ENCODE measurements around the gene ARHGAP23. TPM values are rescaled to one million over a fixed set of nuclear protein-coding genes. Genes with fewer than 3 reads are reported as not detected.

The ARHGAP23 gene
- total RNA-seq, 2 donors from 2014 or later, result 87.1 to 89.2 TPM

GRCh38 chr17:38455288-38455915 lies 27.1 kb downstream of the ARHGAP23 start:
- Histone ChIP-seq H3K27me3 (replicated peaks; ENCODE audit: insufficient read depth) (no peaks in the 10 kb centered on the region), H3K4me1 (ENCODE audit: control insufficient read depth in 1 of 2, low read depth in 2 of 2) (peaks cover 36 to 63% of the 10 kb centered on the region in 2 donors), H3K4me3 (peak overlapping the region; percentile 72), H3K36me3 (peaks cover 14% of the 10 kb centered on the region), H3K9me3 (no peaks in the 10 kb centered on the region), H3K27ac (peak overlapping the region; percentile 85 to 90)
- no peak for TF ChIP-seq CTCF (IDR thresholded peaks at IDR 0.05)
- DNase-seq (ENCODE audit: low spot score), result no peak
- no peak for ATAC-seq (ENCODE audit: insufficient number of reproducible peaks, low FRiP score, low read depth)

GRCh38 chr17:38456031-38456815 lies 28.0 kb downstream of the ARHGAP23 start:
- Histone ChIP-seq H3K9me3 (no peaks in the 10 kb centered on the region), H3K27ac (no peak overlapping the region), H3K27me3 (replicated peaks; ENCODE audit: insufficient read depth) (no peaks in the 10 kb centered on the region), H3K36me3 (peaks cover 18% of the 10 kb centered on the region), H3K4me1 (ENCODE audit: control insufficient read depth in 1 of 2, low read depth in 2 of 2) (peaks cover 29 to 55% of the 10 kb centered on the region in 2 donors), H3K4me3 (no peak overlapping the region)
- ATAC-seq (ENCODE audit: insufficient number of reproducible peaks, low FRiP score, low read depth), result no peak
- DNase-seq (ENCODE audit: low spot score), result no peak
- TF ChIP-seq CTCF (IDR thresholded peaks at IDR 0.05), result no peak

- H3K4me3 ChIP-seq, result no peak overlapping the region
- H3K27ac ChIP-seq, result no peak overlapping the region
- no peaks in the 10 kb centered on the region for H3K9me3 ChIP-seq
- ATAC-seq (ENCODE audit: insufficient number of reproducible peaks, low FRiP score, low read depth) (no peak), DNase-seq (ENCODE audit: low spot score) (no peak)
- no peaks in the 10 kb centered on the region for H3K27me3 ChIP-seq (replicated peaks; ENCODE audit: insufficient read depth)
- peaks cover 16 to 42% of the 10 kb centered on the region in 2 donors for H3K4me1 ChIP-seq (ENCODE audit: control insufficient read depth in 1 of 2, low read depth in 2 of 2)
- peaks cover 20% of the 10 kb centered on the region for H3K36me3 ChIP-seq
- TF ChIP-seq CTCF (IDR thresholded peaks at IDR 0.05), result no peak
These were observed 29.5 kb downstream of the ARHGAP23 start for GRCh38 chr17:38457577-38458371.

- TF ChIP-seq CTCF (IDR thresholded peaks at IDR 0.05), result no peak
- no peak overlapping the region for H3K4me3 ChIP-seq
- DNase-seq (ENCODE audit: low spot score) (no peak), ATAC-seq (ENCODE audit: insufficient number of reproducible peaks, low FRiP score, low read depth) (no peak)
- no peaks in the 10 kb centered on the region for H3K9me3 ChIP-seq
- H3K27ac ChIP-seq, result no peak overlapping the region
- peaks cover 22 to 43% of the 10 kb centered on the region in 2 donors for H3K4me1 ChIP-seq (ENCODE audit: control insufficient read depth in 1 of 2, low read depth in 2 of 2)
- H3K27me3 ChIP-seq (replicated peaks; ENCODE audit: insufficient read depth), result no peaks in the 10 kb centered on the region
- H3K36me3 ChIP-seq, result peaks cover 20% of the 10 kb centered on the region
These were observed 30.3 kb downstream of the ARHGAP23 start for GRCh38 chr17:38458521-38458920.

GRCh38 chr17:38459567-38459966 lies 31.3 kb downstream of the ARHGAP23 start:
- H3K36me3 ChIP-seq, result peaks cover 20% of the 10 kb centered on the region

More at GRCh38 chr17:38459567-38459966, 31.3 kb downstream of the ARHGAP23 start:
- no peaks in the 10 kb centered on the region for H3K9me3 ChIP-seq
- TF ChIP-seq CTCF (IDR thresholded peaks at IDR 0.05), result no peak
- H3K4me1 ChIP-seq (ENCODE audit: control insufficient read depth in 1 of 2, low read depth in 2 of 2), result peaks cover 25 to 47% of the 10 kb centered on the region in 2 donors
- no peaks in the 10 kb centered on the region for H3K27me3 ChIP-seq (replicated peaks; ENCODE audit: insufficient read depth)
- ATAC-seq (ENCODE audit: insufficient number of reproducible peaks, low FRiP score, low read depth) (no peak), DNase-seq (ENCODE audit: low spot score) (no peak)
- H3K27ac ChIP-seq, result no peak overlapping the region
- H3K4me3 ChIP-seq, result no peak overlapping the region
